Measurements from ENCODE around the gene HTRA2. TPM values are rescaled to one million over a fixed set of nuclear protein-coding genes. Genes with fewer than 3 reads are reported as not detected.

Gene HTRA2
- total and polyA plus RNA-seq, 9 of the 15 experiments (the other 6 are each of a cell fraction or from before 2014, with no cell fraction given), result 54.2 to 71.2 (median 65.8) TPM

DNA sequence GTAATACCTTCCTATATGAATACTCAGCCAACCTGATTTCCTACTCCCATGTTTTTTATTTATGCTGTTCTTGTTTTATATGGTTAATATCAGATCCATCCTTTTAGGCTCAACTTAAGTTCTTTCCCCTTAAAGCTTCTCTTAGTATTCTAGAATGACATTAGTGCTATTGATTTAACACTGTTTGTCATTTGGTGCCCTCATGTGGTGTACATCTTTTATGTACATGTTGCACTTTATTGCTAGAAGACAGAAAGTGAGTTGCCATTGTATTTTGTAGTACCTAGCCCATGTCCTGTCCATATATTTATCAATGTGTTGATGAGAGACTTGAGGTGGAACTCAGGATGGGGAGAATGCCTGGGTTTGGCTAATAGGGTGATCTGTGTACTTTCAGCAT, 2.5 kb downstream of the HTRA2 start (continued):
- TF ChIP-seq LCOR (CRISPR knock-in tag; IDR thresholded peaks at IDR 0.05), result no peak
- TF ChIP-seq ZNF507 (tag; conservative IDR thresholded peaks at IDR 0.05), result no peak
- TF ChIP-seq MIER1 (IDR thresholded peaks at IDR 0.05; ENCODE audit: low read depth), result no peak
- TF ChIP-seq C11orf30 (IDR thresholded peaks at IDR 0.05; ENCODE audit: low read depth), result peak; percentile 71
- TF ChIP-seq HNRNPUL1 (IDR thresholded peaks at IDR 0.05; ENCODE audit: low read length), result no peak
- TF ChIP-seq, protein P1, sequence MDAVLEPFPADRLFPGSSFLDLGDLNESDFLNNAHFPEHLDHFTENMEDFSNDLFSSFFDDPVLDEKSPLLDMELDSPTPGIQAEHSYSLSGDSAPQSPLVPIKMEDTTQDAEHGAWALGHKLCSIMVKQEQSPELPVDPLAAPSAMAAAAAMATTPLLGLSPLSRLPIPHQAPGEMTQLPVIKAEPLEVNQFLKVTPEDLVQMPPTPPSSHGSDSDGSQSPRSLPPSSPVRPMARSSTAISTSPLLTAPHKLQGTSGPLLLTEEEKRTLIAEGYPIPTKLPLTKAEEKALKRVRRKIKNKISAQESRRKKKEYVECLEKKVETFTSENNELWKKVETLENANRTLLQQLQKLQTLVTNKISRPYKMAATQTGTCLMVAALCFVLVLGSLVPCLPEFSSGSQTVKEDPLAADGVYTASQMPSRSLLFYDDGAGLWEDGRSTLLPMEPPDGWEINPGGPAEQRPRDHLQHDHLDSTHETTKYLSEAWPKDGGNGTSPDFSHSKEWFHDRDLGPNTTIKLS (IDR thresholded peaks at IDR 0.05; ENCODE audit: borderline replicate concordance, low read depth), result no peak
- TF ChIP-seq PHTF2 (CRISPR knock-in tag; IDR thresholded peaks at IDR 0.05), result no peak
- TF ChIP-seq, protein P2, sequence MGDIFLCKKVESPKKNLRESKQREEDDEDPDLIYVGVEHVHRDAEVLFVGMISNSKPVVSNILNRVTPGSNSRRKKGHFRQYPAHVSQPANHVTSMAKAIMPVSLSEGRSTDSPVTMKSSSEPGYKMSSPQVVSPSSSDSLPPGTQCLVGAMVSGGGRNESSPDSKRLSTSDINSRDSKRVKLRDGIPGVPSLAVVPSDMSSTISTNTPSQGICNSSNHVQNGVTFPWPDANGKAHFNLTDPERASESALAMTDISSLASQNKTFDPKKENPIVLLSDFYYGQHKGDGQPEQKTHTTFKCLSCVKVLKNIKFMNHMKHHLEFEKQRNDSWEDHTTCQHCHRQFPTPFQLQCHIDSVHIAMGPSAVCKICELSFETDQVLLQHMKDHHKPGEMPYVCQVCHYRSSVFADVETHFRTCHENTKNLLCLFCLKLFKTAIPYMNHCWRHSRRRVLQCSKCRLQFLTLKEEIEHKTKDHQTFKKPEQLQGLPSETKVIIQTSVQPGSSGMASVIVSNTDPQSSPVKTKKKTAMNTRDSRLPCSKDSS (IDR thresholded peaks at IDR 0.05; ENCODE audit: low read depth, partially characterized antibody), result no peak
- TF ChIP-seq, protein P3, sequence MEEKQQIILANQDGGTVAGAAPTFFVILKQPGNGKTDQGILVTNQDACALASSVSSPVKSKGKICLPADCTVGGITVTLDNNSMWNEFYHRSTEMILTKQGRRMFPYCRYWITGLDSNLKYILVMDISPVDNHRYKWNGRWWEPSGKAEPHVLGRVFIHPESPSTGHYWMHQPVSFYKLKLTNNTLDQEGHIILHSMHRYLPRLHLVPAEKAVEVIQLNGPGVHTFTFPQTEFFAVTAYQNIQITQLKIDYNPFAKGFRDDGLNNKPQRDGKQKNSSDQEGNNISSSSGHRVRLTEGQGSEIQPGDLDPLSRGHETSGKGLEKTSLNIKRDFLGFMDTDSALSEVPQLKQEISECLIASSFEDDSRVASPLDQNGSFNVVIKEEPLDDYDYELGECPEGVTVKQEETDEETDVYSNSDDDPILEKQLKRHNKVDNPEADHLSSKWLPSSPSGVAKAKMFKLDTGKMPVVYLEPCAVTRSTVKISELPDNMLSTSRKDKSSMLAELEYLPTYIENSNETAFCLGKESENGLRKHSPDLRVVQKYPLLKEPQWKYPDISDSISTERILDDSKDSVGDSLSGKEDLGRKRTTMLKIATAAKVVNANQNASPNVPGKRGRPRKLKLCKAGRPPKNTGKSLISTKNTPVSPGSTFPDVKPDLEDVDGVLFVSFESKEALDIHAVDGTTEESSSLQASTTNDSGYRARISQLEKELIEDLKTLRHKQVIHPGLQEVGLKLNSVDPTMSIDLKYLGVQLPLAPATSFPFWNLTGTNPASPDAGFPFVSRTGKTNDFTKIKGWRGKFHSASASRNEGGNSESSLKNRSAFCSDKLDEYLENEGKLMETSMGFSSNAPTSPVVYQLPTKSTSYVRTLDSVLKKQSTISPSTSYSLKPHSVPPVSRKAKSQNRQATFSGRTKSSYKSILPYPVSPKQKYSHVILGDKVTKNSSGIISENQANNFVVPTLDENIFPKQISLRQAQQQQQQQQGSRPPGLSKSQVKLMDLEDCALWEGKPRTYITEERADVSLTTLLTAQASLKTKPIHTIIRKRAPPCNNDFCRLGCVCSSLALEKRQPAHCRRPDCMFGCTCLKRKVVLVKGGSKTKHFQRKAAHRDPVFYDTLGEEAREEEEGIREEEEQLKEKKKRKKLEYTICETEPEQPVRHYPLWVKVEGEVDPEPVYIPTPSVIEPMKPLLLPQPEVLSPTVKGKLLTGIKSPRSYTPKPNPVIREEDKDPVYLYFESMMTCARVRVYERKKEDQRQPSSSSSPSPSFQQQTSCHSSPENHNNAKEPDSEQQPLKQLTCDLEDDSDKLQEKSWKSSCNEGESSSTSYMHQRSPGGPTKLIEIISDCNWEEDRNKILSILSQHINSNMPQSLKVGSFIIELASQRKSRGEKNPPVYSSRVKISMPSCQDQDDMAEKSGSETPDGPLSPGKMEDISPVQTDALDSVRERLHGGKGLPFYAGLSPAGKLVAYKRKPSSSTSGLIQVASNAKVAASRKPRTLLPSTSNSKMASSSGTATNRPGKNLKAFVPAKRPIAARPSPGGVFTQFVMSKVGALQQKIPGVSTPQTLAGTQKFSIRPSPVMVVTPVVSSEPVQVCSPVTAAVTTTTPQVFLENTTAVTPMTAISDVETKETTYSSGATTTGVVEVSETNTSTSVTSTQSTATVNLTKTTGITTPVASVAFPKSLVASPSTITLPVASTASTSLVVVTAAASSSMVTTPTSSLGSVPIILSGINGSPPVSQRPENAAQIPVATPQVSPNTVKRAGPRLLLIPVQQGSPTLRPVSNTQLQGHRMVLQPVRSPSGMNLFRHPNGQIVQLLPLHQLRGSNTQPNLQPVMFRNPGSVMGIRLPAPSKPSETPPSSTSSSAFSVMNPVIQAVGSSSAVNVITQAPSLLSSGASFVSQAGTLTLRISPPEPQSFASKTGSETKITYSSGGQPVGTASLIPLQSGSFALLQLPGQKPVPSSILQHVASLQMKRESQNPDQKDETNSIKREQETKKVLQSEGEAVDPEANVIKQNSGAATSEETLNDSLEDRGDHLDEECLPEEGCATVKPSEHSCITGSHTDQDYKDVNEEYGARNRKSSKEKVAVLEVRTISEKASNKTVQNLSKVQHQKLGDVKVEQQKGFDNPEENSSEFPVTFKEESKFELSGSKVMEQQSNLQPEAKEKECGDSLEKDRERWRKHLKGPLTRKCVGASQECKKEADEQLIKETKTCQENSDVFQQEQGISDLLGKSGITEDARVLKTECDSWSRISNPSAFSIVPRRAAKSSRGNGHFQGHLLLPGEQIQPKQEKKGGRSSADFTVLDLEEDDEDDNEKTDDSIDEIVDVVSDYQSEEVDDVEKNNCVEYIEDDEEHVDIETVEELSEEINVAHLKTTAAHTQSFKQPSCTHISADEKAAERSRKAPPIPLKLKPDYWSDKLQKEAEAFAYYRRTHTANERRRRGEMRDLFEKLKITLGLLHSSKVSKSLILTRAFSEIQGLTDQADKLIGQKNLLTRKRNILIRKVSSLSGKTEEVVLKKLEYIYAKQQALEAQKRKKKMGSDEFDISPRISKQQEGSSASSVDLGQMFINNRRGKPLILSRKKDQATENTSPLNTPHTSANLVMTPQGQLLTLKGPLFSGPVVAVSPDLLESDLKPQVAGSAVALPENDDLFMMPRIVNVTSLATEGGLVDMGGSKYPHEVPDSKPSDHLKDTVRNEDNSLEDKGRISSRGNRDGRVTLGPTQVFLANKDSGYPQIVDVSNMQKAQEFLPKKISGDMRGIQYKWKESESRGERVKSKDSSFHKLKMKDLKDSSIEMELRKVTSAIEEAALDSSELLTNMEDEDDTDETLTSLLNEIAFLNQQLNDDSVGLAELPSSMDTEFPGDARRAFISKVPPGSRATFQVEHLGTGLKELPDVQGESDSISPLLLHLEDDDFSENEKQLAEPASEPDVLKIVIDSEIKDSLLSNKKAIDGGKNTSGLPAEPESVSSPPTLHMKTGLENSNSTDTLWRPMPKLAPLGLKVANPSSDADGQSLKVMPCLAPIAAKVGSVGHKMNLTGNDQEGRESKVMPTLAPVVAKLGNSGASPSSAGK (IDR thresholded peaks at IDR 0.05), result no peak
- TF ChIP-seq ZFP30 (CRISPR knock-in tag; IDR thresholded peaks at IDR 0.05; ENCODE audit: borderline replicate concordance), result no peak
- TF ChIP-seq POLR3G (IDR thresholded peaks at IDR 0.05; ENCODE audit: extremely low read depth, insufficient read length, insufficient replicate concordance), result no peak
- no peak for TF ChIP-seq ATF1 (CRISPR knock-in tag; IDR thresholded peaks at IDR 0.05)
- TF ChIP-seq ATF1 (tag; IDR thresholded peaks at IDR 0.05), result no peak
- TF ChIP-seq SIX5 (IDR thresholded peaks at IDR 0.05; ENCODE audit: borderline replicate concordance in 1 of 2, insufficient read depth in 1 of 2, low read depth in 1 of 2, low read length in 2 of 2), result no peak

Measured in K562 (cell line).